GM21367 (cell line): ENCODE measurements around the gene MTMR11.
"Not testable (repeated sequence)": the region's sequence is repeated elsewhere in the genome, so short reads cannot be mapped to it uniquely, and the experiment has no call there.

Experiments used
- ATAC-seq: cut with Tn5 transposase; IDR thresholded peaks from one replicate; pipeline ENCODE4 v1.9.1; 2021; ENCODE audit not compliant: unreplicated experiment

The MTMR11 gene

DNA sequence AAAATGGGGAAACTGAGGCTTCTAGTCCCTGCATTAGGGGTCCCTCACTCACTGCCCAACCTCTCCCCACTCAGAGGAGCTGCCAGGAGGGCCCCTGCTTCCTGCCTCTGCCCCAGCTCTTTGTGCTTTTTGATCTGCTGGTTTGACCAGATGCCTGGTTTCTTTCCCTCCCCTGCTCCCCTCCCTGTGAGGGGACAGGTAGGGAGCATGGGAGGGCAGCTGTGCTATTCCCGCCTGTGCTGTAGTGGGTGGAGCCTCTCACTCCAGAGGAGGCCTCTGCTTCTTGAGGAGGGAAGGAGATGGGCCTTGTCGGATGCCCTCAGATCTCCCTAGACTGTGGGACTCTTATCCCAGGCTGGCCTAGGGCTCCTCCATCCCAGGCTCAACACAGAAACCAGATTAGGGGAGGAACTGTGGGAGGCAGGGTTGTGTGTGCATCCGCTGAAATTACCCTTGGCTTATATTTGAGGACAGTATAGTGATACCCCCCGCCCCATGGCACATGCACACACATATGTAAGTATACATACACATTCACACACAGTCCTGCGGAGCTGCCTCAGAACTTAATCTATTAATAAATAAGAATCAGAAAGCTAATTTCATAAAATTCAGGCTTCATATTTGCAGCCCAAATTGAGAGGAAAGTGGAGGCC is 32.7 kb downstream of the MTMR11 start:
- no peak for ATAC-seq

DNA sequence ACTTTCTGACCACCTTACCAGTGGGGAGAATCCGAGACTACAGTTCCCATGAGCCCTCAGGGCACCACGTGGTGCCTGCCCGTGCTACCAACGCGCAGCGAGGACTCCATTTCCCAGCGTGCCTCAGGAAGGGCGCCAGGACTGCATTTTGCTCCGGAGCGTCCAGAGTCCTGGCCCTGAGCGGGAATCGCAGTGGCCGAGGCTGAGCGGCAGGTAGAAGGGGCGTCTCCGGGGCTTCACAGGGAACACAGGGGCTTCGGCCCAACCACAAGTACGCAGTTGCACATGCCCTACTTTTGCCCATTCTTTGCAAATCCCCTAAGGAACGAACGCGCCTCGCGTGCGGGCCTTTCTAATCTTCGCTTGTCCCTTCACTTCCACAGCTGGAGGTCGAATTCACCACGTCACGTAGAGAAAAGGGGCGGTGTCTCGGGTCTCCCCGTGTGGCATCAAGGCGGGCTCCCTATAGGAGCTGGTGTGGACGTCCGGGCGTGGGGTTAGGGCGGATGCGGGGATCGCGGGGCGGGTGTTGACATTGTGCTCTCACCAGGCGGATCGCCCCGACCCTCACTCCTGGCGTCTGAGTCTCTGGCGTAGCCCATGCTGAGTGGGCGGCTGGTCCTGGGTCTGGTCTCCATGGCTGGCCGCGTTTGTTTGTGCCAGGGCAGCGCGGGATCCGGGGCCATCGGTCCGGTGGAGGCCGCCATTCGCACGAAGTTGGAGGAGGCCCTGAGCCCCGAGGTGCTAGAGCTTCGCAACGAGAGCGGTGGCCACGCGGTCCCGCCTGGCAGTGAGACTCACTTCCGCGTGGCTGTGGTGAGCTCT is 37.0 kb downstream of the MTMR11 start, which contains the start of gene BOLA1:
BOLA1 (plus strand) TSS at position 109 of the 825 bp plus-strand sequence; CDS start at position 601, 492 bp downstream.
- ATAC-seq, result peak; percentile 83

DNA sequence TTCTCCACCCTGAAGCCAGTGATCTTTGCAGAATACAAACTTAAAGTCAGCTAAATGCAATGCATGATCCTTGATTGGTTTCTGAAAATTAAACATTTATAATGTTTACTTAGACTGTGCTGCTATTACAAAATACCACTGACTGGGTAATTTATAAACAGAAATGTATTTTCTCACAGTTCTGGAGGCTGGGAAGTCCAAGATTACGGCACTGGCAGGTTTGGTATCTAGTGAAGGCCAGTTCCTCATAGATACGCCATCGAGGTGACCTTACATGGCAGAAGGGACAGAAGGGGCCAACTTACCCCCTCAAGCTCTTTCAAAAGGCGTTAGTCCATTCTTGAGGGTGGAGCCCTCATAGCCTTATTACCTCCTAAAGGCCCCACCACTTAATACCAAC is 40.1 kb downstream of the MTMR11 start:
- ATAC-seq, result no peak

DNA sequence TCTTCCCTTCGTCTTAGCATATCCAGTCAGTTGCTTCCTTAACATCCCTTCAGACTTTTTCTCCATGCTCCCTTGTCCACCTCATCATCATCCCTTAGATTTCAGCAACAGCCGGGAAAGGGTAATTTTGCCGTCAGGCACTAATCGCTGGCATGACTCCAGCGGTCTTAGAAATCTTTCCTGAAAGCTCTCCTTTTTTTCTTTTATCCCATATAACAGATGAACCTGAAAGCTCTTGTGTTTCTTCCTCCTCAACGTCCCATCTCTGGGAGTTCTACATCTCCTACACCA is 47.7 kb downstream of the MTMR11 start:
- no peak for ATAC-seq

DNA sequence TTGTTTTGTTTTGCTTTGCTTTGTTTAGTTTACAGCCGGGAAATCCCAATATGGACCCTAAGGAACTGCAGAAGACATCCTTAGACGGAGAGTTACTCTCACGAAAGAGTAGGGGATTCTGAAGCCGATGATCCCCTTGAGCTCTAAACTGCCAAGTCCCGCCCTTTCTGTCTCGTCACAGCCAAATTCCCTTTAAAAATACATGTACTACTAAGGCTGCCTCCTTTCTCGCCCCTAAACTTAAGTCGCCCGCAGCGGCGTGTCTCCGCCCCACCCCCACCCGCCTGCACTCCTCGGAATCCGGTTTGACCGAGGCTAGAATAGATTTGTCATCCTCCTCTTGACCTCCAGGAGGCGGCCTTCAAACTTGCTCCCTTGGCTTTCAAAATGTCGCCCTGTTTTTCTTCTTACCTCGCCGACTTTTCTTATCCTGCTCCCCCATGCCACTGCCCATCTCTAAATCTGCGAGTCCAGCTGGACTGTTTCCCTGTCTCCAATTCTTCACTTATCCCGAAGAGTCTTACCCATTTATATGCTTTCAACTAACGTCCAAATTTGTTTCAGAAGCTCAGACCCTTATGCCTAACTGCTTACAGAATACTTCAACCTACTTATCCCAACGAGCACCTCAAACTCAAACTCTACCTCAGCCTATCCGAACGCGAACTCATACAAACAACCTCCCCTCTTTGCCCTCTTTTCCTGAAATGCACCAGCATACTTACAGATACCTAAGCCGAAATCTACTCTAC is 48.3 kb downstream of the MTMR11 start:
- ATAC-seq, result no peak

DNA sequence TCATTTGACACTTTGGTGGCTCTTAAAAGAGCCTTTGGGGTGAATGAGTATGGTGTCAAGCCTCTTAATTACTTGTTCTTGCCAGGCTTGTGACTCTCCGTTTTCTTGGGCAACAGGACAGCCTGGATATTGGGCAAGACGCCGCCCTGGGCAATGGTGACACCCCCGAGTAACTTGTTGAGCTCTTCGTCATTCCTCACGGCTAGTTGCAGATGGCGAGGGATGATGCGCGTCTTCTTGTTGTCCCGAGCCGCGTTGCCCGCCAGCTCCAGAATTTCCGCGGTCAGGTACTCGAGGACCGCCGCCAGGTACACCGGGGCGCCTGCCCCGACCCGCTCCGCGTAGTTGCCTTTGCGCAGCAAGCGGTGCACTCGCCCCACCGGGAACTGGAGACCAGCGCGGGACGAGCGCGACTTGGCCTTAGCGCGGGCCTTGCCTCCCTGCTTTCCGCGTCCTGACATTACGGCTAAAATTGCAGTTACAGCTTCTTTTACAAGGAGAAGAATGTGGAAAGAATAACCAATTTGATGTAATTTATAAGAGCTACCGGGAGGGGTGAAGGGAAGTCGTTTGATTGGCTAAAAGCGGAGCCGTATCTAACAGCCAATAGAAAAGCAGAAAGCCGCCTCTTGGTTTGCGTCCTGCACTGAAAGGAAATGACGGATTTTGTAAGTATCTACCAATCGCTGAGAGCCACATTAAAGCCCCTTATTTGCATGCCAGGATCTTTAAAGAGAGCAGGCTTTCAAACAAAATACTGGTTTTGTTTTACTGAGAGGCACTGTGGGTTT is 49.0 kb downstream of the MTMR11 start:
- ATAC-seq, result peak; percentile 39

DNA sequence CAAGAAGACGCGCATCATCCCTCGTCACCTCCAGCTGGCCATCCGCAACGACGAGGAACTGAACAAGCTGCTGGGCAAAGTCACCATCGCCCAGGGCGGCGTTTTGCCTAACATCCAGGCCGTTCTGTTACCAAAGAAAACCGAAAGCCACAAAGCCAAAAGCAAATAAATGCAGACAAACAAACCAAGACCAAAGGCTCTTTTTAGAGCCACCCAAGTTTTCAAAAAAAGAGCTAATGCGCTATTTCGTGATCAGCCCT is 49.6 kb downstream of the MTMR11 start:
- not testable (repeated sequence) for ATAC-seq

DNA sequence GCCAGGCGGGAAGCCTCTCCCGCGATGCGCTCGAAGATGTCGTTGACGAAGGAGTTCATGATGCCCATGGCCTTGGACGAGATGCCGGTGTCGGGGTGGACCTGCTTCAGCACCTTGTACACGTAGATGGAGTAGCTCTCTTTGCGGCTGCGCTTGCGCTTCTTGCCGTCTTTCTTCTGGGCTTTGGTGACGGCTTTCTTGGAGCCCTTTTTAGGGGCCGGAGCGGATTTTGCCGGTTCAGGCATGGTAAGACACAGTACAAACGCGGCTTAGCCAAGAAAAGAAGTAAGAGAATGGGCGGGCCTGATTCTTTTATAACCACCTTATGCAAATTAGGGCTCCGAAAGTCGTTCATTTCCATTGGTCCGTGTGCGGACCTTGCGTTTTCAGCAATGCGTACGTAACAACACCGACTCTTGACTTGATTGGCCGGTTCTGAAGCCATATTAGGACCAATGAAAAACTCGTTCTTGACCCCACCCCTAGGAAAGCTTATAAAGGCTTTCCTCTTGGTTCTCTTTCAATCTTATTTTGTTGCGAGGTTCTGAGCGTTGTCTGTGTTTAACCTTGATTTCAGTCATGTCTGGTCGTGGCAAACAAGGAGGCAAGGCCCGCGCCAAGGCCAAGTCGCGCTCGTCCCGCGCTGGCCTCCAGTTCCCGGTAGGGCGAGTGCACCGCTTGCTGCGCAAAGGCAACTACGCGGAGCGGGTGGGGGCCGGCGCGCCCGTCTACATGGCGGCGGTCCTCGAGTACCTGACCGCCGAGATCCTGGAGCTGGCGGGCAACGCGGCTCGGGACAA is 50.1 kb downstream of the MTMR11 start:
- peak; percentile 57 for ATAC-seq

DNA sequence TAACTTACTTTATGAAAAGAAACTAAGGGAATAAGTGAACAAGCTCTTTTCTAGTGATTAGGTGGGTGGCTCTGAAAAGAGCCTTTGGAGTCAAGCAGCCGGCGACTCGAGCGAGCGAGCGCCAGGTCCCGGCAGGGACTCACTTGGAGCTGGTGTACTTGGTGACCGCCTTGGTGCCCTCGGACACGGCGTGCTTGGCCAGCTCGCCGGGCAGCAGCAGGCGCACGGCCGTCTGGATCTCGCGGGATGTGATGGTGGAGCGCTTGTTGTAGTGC is 50.6 kb downstream of the MTMR11 start:
- not testable (repeated sequence) for ATAC-seq

DNA sequence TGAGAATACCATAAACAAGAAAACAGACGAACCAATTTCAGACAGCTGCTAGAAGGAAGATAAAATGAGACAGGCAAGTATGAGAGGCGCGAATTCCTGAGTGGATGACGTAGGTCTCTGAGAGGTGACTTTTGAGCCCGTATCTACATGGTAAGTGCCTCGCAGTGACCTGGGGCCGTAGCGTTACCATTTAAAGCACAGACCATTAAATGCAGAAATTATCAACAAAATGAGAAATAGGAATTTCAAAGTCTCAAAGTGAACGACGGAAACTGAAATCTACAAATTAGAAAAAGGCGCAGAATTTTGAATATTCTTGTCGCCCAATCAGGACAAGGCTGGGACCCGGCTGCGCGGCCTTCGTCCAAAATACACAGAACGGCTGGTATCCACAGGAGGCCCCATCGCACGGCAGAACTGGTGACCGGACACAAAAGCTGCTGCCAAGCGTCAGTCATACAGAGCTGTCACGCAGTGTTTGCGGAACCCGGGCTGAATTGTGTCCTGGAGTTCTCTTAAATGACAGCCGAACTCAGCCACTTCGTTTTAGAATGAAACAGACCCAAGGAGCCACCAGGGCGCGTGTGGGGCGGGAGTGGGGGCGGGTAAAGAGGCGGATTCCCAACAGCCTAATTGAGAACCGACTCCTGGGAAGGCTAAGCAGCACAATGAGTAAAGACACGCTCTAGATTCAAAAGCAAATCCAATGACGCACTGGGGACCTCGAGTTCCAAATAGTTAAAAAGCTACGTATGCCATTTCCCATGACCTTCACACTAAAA is 51.1 kb downstream of the MTMR11 start:
- ATAC-seq, result no peak

DNA sequence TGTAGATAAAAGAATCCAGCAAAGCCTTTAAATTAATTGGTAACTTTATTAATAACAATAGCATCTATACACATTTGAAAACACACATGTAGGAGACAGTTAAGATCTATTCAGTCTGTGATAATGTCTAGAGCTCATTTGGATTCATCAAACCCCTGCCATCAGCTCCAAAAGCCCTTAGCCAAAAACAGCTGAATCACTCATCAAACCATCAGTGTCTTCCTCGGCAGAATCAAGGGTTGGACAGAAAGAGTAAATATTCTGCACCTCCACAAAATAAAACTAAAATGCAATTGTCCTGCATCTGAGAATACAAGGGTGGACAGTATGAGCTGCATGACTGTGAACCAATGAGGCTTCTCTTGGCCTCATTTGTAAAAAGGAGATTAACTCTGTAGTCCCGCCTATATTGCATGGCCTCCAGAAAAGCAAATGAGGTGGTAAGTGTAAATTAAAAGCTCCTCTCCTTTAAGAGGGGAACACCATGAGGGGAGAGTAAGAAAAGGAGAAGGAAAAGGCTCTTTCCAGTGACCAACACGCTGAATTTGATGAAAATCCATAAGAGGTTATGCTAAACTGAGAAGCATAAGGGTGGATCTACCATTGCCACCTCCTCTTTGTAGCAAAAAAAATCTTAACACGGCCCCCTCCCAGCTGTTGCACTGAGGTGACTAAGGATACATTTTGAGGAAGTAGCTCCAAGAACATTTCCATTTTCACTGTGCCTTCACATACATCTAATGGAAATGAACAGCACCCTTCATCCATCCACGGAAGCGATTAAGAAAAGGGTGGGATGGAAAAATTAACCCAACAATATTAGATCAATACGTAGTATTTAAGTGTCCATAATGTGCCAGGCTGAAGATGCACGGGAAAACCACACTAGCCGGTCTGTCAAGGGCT is 52.0 kb downstream of the MTMR11 start:
- ATAC-seq, result no peak

DNA sequence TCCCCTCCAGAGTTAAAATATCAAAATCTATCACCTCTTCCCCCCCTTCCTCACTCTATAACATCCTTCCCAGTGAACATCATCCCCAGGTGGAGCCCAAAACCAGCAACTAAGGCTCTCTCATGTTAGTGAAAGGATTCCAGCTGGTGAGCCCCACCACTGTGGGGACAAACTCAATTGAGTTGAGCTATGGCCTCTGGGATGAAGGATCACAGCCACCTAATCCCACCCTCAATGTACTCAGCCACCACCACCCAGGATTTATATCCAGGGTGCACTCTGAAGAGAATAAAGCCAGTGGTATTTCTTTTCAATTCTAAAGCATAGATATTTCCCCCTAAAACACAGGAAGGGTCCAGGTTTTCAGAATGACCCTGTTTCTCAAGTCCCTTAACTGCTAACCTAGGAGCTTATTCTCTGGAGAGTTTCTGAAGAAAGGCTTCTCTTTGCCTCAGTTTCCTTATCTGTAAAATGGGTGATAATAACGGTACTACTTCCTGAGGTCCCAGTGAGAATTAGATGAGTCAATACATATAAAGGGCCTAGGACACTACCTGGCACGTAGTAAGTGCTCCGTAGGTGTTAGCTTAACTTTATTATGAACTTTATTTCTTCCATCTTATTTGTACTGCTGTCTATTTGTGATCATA is 53.0 kb downstream of the MTMR11 start:
- no peak for ATAC-seq

DNA sequence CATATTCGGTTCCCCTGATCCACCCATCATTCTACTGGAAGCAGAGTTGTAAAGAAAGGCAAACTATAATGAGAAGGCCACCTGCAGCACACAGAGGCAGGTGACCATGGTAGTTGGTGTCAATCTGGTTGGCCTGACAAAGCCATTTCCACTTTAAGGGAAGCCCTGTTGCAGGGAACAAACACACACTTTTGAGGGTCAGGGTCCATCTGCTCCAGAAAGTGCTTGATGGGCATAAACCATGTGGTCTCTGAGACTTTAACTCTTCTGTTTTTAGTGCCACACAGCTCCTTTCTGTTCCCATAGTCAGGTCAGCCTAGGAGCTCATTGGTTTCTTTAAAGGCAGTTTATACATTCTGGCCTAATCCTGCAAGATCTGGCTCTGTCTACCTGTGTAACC is 54.8 kb downstream of the MTMR11 start:
- no peak for ATAC-seq

DNA sequence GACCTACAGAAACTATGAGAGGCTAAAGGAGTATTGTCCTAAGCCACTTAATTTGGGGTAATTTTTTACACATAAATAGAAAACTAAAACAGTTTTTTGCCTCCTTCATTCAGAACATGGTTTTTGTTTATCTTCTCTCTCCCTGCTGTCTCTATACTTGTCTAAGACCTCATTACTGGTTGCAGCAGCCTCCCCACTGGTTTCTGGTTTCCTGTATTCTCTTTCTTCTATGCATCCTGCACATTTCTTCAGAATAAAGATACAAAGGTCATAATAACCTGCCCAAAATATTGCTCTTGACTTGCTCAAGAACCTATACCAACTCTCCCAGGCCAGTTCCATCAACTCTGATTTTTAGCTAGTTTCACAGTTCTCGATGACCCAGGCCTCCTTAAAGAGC is 57.1 kb downstream of the MTMR11 start:
- no peak for ATAC-seq
